Adipose tissue (tissue), 3 donors: ENCODE measurements around the gene CETN1. TPM values are rescaled to one million over a fixed set of nuclear protein-coding genes. Genes with fewer than 3 reads are reported as not detected.

Experiments used
- H3K27ac ChIP-seq: one replicate; pipeline ENCODE4 v1.5.1; 2013; ENCODE audit warnings: low read depth, low read length
- WGBS, 3 donors: extraction: QIAGEN DNeasy Blood & Tissue Kit; methylation state at CpG; one replicate each; pipeline ENCODE4 v1.1.7; 2013; 5-methylcytosine and 5-hydroxymethylcytosine counted together
- polyA plus RNA-seq, 3 donors: library from polyadenylated mRNA; stranded (reverse); fragments of 200-250 nt; gene quantifications; one replicate each; pipeline ENCODE4 v1.2.3, GENCODE V29; 2013
- donor health status: healthy with polysubstance abuse.
- donor health status: Bipolar disorder and iron deficiency.
- donor health status: healthy.

CETN1 gene
- polyA plus RNA-seq, 3 donors: not detected

DNA sequence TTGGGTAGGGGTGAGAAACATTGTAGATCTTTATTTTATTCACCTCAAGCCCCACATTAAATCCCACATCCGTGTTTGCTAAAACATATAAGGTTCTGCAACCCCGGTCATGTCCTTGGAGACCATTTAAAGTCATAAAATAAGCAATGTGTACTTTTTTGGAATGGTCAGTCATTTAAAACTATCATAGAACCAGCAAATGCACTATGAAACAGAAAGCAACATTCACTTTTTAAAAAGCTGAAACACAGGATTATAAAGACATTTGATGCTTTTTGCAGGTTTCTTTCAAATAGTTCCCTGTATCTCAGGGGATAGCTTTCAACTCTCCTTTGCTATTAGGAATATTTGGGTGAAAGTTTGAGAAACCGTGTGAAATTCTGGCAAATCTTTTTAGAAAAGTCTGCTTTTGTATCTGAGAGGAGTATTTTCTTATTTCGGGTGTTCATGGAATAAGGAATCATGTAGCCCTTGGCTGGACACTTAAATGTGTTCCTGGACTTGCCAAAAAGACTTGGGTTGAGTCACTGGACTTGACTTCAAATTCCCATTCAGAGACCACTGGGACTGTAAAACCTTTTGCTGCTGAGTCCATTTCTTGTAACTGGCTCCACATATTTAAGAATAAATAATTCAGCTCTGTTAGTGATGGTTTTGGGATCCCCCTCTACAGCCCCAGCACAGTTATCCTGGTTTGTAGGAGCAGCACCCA lies 5.9 kb upstream of the CETN1 start:
- H3K27ac ChIP-seq: no peak overlapping the region

DNA sequence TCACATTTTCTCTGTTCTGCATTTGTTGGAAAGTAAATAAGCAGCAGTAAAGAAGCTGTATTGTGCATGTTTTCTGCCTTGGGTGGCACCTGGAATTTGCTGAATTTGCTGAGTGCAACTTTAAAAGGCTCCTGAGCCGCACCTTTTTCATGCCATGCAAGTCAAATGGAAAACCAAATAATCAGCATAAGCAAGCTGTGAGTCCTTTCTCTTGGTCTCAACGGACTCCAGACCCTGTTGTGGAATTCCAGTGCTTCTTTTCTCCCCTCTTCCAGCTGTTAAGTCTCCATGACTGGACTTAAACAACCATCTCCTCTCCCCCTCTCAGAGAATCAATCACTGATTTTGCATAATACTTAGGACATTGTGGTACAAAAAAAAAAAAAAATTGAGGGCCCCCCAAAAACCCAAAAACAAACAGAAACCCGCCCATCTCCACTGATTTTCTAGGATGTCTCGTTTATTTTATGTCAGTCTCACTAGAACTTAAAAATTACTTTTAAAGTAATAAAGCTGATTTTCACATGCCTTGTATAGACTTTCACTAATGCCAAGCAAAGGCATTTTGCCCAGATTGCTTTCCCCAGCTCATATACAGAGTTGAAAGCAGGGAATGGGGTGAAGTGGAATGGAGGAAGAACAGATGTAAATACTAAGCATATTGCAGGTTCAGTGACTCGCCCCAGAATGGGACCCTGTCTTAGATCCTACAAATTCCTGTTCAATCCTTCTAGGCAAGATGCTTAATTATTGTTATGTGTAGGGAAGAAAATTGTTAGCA lies 5.1 kb upstream of the CETN1 start:
- no peak overlapping the region for H3K27ac ChIP-seq
- WGBS, 3 donors: 63 to 73% (median 73%) methylated on average over 5 of the region's 5 CpGs

More for the DNA sequence above, 5.9 kb upstream of the CETN1 start:
- 48 to 68% (median 54%) methylated on average over 4 of the region's 4 CpGs for WGBS, 3 donors

GRCh38 chr18:576924-577323 lies 3.3 kb upstream of the CETN1 start:
- WGBS, 3 donors: 95 to 97% (median 96%) methylated on average over 9 of the region's 9 CpGs
- H3K27ac ChIP-seq: no peak overlapping the region

- WGBS, 3 donors: 74 to 79% (median 74%) methylated on average over 4 of the region's 4 CpGs
- H3K27ac ChIP-seq: no peak overlapping the region
These were observed 2.4 kb upstream of the CETN1 start for GRCh38 chr18:577643-578375.

- no peak overlapping the region for H3K27ac ChIP-seq
- WGBS, 3 donors: 91 to 100% (median 97%) methylated on average over 1 of the region's 1 CpG
These were observed 942 bp upstream of the CETN1 start for GRCh38 chr18:579238-579637.

- 86 to 90% (median 89%) methylated on average over 3 of the region's 3 CpGs for WGBS, 3 donors
- no peak overlapping the region for H3K27ac ChIP-seq
These were observed 916 bp downstream of the CETN1 start for GRCh38 chr18:581096-581495.

DNA sequence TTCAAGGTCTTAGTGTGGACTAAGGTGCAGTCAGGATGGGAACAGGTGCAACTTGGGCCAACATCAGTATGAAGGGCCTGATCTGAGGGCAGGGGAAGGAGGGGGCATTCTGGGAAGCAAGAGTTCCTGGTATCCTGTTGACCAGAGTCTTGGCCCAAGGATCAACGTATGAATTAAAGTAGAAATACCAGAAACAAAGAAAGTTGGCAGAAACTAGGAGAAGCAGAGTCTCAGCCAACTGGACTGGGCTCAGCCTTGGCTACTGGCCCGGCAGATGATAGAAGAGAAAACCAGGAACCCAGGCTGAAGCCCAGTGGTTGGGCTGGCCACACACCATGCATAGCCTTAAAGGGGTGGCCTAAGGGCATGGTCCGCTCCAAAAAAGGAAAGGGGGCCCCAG lies 2.3 kb downstream of the CETN1 start:
- H3K27ac ChIP-seq: no peak overlapping the region
- 38 to 59% (median 51%) methylated on average over 3 of the region's 3 CpGs for WGBS, 3 donors

DNA sequence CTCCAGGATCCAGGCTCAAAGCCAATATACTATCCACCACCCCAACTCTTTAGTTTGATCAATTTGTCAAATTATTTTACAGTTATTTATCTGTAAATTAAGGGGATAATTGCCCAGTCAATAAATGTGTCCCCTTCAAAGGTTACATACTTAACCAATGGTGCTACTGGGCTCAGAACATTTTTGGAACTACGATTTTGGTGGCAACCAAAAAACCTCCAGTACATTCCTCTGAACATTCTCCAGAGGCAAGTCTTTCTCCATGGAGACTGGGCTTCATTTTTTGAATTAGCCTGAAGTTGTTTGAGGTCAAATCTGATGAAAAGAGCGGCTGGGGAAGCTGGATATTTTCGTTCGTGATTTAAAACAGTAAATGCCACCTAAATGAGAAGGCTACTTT lies 14.9 kb downstream of the CETN1 start:
- WGBS, 3 donors: 77 to 81% (median 78%) methylated on average over 4 of the region's 4 CpGs

DNA sequence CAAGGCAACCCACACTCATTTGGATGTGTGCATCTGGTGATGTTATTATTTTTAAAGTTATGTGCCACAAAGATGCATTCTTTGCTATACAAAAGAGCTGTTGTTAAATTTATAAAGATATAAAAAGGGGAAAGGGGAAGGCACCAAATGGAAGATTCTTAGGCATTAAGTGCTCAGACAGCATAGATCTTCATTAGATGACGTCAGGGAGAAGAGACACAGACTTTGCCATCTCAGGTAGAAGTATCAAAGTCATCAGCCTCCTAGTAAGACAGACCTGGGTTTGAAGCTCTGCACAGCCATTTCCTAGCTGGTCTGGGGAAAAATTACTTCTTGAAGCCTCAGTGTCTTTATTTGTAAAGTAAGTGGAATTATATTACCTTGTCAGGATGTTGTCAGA lies 15.4 kb downstream of the CETN1 start:
- WGBS, 3 donors: 76 to 83% (median 77%) methylated on average over 1 of the region's 1 CpG
- H3K27ac ChIP-seq: no peak overlapping the region

More for the DNA sequence above, 14.9 kb downstream of the CETN1 start:
- H3K27ac ChIP-seq: no peak overlapping the region

DNA sequence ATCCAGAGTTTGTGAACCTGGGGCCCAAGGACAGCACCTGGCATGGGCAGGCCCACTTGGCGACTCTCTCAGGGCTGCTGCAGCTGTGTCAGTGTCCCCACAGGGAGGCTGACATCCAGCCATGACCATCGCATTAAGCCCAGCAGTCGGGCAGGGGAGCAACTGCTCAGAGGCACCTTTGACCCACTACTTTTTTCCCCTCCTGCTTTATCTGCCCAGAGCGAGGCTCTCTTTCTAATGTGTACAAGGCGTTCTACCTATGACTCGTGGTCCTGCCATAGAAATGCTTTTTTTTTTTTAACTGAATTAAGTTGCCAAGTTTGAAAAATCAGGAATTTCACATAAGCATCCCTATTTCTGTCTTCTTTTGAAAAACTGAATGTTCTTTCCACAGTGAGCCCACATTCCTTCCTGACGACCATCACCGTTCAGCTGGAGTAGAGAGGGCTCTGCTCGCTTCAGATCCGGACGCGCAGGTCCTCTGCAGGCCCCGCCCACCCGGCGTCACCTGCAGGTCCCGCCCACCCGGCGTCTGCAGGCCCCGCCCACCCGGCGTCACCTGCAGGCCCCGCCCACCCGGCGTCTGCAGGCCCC lies 16.2 kb downstream of the CETN1 start:
- H3K27ac ChIP-seq: no peak overlapping the region
- WGBS, 3 donors: 6 to 26% (median 24%) methylated on average over 17 to 21 of the region's 24 CpGs

- no peak overlapping the region for H3K27ac ChIP-seq
- 41 to 61% (median 53%) methylated on average over 6 of the region's 6 CpGs for whole genome bisulfite sequencing, 3 donors
These were observed 18.0 kb downstream of the CETN1 start for GRCh38 chr18:598124-598589.

DNA sequence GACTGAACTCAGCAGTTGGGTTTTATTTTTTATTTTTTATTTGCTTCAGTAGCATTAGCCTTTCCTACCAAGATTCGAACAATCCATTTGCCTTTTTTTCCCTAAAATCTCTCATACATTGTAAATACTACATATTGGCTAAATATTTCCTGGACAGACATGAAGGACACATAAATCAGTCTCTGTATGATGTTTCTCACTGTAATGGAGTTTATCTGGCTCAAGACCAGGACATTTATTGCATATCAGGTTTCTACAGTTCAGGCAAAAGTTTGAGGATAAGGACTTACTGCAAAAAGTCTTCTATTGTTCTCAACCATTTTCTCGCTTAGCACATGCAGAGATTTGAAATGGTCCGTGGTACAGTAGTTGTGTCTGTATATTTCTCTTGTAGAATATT lies 19.9 kb downstream of the CETN1 start:
- 60 to 70% (median 67%) methylated on average over 3 of the region's 3 CpGs for WGBS, 3 donors
- H3K27ac ChIP-seq: no peak overlapping the region

GRCh38 chr18:604771-605170 lies 24.6 kb downstream of the CETN1 start:
- H3K27ac ChIP-seq: no peak overlapping the region
- WGBS, 3 donors: 75 to 85% (median 85%) methylated on average over 8 of the region's 8 CpGs

DNA sequence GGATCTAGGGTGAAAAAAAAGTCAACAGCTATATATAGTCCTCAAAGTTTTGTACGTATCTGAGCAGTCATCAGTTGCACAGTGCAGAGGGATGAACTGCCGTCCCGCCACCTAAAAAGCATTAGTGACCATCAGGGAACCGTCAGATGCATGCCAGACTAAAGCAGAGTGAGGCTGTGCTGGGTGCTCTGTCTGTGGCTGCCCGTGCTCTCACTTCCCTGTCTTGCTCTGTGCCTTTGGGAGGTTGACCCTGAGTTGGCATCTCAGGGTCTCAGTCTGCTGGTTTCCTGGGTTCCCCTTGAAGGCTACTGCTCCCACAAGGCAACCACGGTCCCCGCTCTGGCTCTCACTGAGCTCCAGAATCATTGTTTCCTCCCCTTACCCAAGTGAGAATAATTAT lies 27.8 kb downstream of the CETN1 start:
- 87 to 89% (median 88%) methylated on average over 7 of the region's 7 CpGs for WGBS, 3 donors
- H3K27ac ChIP-seq: no peak overlapping the region

DNA sequence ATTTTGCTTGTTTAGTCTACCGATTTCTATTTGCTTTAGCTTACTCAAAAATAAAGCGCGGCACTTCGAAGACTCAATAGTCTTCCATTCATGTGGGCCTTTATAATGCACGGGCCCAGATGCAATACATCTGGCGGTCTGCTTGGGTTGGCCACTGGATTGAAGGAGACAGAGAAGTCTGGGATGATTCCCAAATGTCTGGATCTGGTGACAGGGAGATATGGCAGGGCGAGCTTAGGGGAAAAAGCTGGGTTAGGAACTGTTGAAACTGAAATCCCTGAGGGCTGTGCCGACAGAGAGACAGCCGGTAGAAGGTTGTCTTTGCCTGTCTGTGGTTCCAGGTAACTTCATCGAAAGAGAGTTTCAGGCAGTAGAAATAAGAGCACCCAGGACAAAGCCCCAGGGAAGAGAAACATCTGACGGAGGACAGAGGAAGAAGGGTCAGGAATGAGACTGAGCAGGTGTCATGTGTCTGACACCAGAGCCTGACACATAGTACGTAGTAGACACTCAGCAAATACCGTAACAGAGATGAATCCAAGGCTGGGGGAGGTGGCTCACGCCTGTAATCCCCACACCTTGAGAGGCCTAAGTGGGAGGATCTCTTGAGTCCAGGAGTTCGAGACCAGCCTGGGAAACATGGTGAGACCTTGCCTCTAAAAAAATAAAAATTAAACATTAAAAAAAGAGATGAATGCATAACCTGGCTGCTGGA lies 30.2 kb downstream of the CETN1 start:
- WGBS, 3 donors: 80 to 90% (median 86%) methylated on average over 15 of the region's 15 CpGs
- no peak overlapping the region for H3K27ac ChIP-seq

- 82 to 92% (median 83%) methylated on average over 7 of the region's 7 CpGs for WGBS, 3 donors
- no peak overlapping the region for H3K27ac ChIP-seq
These were observed 32.0 kb downstream of the CETN1 start for GRCh38 chr18:612156-612555.

- WGBS, 3 donors: 58 to 94% (median 76%) methylated on average over 1 of the region's 1 CpG
- no peak overlapping the region for H3K27ac ChIP-seq
These were observed 34.0 kb downstream of the CETN1 start for GRCh38 chr18:614193-614592.

DNA sequence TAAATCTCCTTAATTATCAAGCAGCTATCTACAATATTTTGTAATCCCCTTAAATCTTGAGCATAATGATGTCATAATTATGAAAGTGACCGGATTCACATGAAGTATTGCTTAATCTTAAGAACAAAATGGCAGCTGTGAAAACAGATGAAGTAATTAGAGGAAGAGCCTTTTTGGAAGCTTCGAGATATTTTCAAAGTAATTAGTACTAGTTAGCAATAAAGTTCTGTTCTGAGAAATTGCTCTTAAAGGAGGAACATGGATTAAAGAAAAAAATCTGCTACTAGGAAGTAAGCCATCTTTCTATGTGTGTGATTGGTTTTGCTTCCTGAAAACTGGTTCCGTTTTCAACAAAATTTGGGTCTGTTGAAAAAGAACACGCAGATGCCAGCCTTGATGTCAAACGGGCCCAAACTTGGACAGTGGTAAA lies 34.9 kb downstream of the CETN1 start:
- no peak overlapping the region for H3K27ac ChIP-seq
- WGBS, 3 donors: 51 to 82% (median 57%) methylated on average over 5 of the region's 5 CpGs
